Neural cell (in vitro differentiated cells): ENCODE data around the gene PLEKHB2. TPM values are rescaled to one million over a fixed set of nuclear protein-coding genes. Genes with fewer than 3 reads are reported as not detected.
"Not testable (repeated sequence)": the region's sequence is repeated elsewhere in the genome, so short reads cannot be mapped to it uniquely, and the experiment has no call there.

Experiments
- H2AFZ ChIP-seq: fragments of 200-600, 300-800 bp; sonication (generic), shearing (Covaris generic); 2 replicates; pipeline ENCODE4 v1.6.0; 2014; ENCODE audit warnings: low read depth, mild to moderate bottlenecking, antibody characterized with exemption, low read length, moderate library complexity
- H3F3A ChIP-seq: fragments of 200-600 bp; shearing (Covaris generic); 2 replicates; pipeline ENCODE4 v1.6.1; 2016; ENCODE audit warnings: mild to moderate bottlenecking, moderate library complexity, mixed read lengths, antibody characterized with exemption, low read length; ENCODE audit not compliant: insufficient read depth, poor library complexity, severe bottlenecking
- H3K27ac ChIP-seq: fragments of 200-600, 300-800 bp; sonication (generic), shearing (Covaris generic); 2 replicates; pipeline ENCODE4 v1.5.1; 2014; ENCODE audit warnings: mild to moderate bottlenecking, low read length, moderate library complexity
- H3K27me3 ChIP-seq: fragments of 300-800, 200-600 bp; sonication (generic), shearing (Covaris generic); 2 replicates; pipeline ENCODE4 v1.6.0; 2014; ENCODE audit warnings: mild to moderate bottlenecking, low read depth, low read length, moderate library complexity; ENCODE audit not compliant: insufficient read depth
- H3K36me3 ChIP-seq: fragments of 300-800, 200-600 bp; sonication (generic), shearing (Covaris generic); 2 replicates; pipeline ENCODE4 v1.5.1; 2014; ENCODE audit warnings: mild to moderate bottlenecking, antibody characterized with exemption, low read length, moderate library complexity; ENCODE audit not compliant: insufficient read depth
- H3K4me2 ChIP-seq: fragments of 300-800, 200-600 bp; sonication (generic), shearing (Covaris generic); 2 replicates; pipeline ENCODE4 v1.6.0; 2014; ENCODE audit warnings: mild to moderate bottlenecking, low read length
- H3K4me3 ChIP-seq: fragments of 300-800, 200-600 bp; sonication (generic), shearing (Covaris generic); 2 replicates; pipeline ENCODE4 v1.5.1; 2014; ENCODE audit warnings: mild to moderate bottlenecking, low read length, moderate library complexity
- H3K79me2 ChIP-seq: fragments of 200-600 bp; shearing (Covaris generic); replicated peaks from 2 replicates; pipeline ENCODE4 v1.6.0; 2014; ENCODE audit warnings: mild to moderate bottlenecking, low read length, moderate library complexity; ENCODE audit not compliant: insufficient read depth
- H3K9ac ChIP-seq: fragments of 300-800, 200-600 bp; sonication (generic), shearing (Covaris generic); 2 replicates; pipeline ENCODE4 v1.6.1; 2016; ENCODE audit warnings: mild to moderate bottlenecking, low read length, mixed read lengths
- H3K9me2 ChIP-seq: fragments of 200-600 bp; shearing (Covaris generic); 2 replicates; pipeline ENCODE4 v1.6.1; 2016; ENCODE audit warnings: mild to moderate bottlenecking, low read length, mixed read lengths; ENCODE audit not compliant: insufficient read depth
- H3K9me3 ChIP-seq: fragments of 200-600, 300-800 bp; sonication (generic), shearing (Covaris generic); 2 replicates; pipeline ENCODE4 v1.6.1; 2016; ENCODE audit warnings: mild to moderate bottlenecking, mixed run types, low read length, moderate library complexity, mixed read lengths
- H4K20me1 ChIP-seq: fragments of 200-600 bp; shearing (Covaris generic); 2 replicates; pipeline ENCODE4 v1.6.1; 2016; ENCODE audit warnings: mild to moderate bottlenecking, mixed run types; ENCODE audit not compliant: insufficient read depth
- EP300 ChIP-seq: fragments of 450-650 bp; conservative IDR thresholded peaks from 2 replicates; pipeline ENCODE4 v1.6.1; 2014; ENCODE audit warnings: antibody characterized with exemption, mild to moderate bottlenecking, moderate library complexity; ENCODE audit not compliant: poor library complexity, severe bottlenecking
- EZH2 ChIP-seq: fragments of 200-600, 300-800 bp; shearing (Covaris generic), sonication (generic); IDR thresholded peaks from 2 replicates; pipeline ENCODE4 v1.6.1; 2014; ENCODE audit warnings: antibody characterized with exemption, low read length, borderline replicate concordance, mild to moderate bottlenecking; ENCODE audit not compliant: insufficient read depth, poor library complexity, severe bottlenecking
- MXI1 ChIP-seq: fragments of 450-650 bp; conservative IDR thresholded peaks from 2 replicates; pipeline ENCODE4 v1.6.1; 2014; ENCODE audit warnings: antibody characterized with exemption, mild to moderate bottlenecking; ENCODE audit not compliant: poor library complexity, severe bottlenecking
- POLR2AphosphoS5 ChIP-seq: IDR thresholded peaks from 2 replicates; pipeline ENCODE4 v1.6.1; 2012
- RAD21 ChIP-seq: fragments of 450-650 bp; conservative IDR thresholded peaks from 2 replicates; pipeline ENCODE4 v1.6.1; 2014; ENCODE audit warnings: antibody characterized with exemption, mild to moderate bottlenecking, moderate library complexity
- SMC3 ChIP-seq: fragments of 450-650 bp; conservative IDR thresholded peaks from 2 replicates; pipeline ENCODE4 v1.6.1; 2014; ENCODE audit warnings: antibody characterized with exemption, mild to moderate bottlenecking, moderate library complexity; ENCODE audit not compliant: poor library complexity
- TAF1 ChIP-seq: IDR thresholded peaks from 2 replicates; pipeline ENCODE4 v1.6.1; 2012; ENCODE audit warnings: low read depth
- polyA plus RNA-seq: library from polyadenylated mRNA; depleted of rRNA; stranded (reverse); fragments of >200 nt; gene quantifications from 2 replicates; pipeline ENCODE4 v1.2.3, GENCODE V29; 2014
- TF ChIP-seq, protein P1 (sequence below): fragments of 450-650 bp; IDR thresholded peaks from 2 replicates; pipeline ENCODE4 v1.5.1; 2014; ENCODE audit warnings: antibody characterized with exemption, mild to moderate bottlenecking, moderate library complexity; ENCODE audit not compliant: poor library complexity, severe bottlenecking
- TF ChIP-seq, protein P2 (sequence below): IDR thresholded peaks from 2 replicates; pipeline ENCODE4 v1.6.1; 2012; ENCODE audit warnings: borderline replicate concordance

The PLEKHB2 gene
- polyA plus RNA-seq, 1 donor from 2014 or later = 85.0 TPM

DNA sequence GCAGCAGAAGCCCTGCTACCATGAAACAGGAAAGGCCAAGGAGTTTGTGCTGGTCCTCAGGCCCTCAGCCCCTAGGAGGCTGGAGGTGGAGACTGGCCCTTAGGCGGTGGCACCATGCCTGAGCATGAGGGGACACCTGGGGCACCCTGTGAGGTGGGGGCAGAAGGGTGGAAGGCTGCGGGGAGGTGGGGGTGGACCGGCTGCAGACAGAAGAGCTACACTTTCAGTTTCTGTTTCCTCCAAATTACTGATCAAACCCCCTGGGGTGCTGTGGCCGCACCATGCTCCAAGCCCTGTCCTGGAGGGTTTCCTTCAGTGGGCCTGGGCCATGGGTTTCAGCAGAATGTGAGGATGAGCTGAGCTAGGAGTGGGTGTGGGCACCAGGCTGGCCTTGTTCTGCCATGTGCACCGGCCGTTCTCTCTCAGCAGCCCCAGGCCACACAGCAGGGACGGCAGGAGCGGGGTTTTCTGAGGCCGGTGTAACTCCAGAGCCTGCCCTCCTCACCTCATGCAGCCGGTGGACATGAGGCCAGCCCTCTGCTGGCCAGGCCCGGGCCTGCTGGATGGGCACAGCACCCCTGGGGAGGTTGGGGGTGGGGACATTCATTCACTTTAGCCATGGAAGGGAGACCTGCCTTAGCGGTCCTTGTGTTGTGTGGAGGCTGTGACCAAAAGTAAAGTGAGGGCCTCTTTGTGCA is 51.5 kb downstream of the PLEKHB2 start:
- no peaks in the 10 kb centered on the region for H3K27me3 ChIP-seq
- H2AFZ ChIP-seq = no peak overlapping the region
- H3F3A ChIP-seq = no peaks in the 10 kb centered on the region
- no peak overlapping the region for H3K4me3 ChIP-seq
- no peak for TF ChIP-seq TAF1
- TF ChIP-seq MXI1 = no peak
- TF ChIP-seq, protein P1, sequence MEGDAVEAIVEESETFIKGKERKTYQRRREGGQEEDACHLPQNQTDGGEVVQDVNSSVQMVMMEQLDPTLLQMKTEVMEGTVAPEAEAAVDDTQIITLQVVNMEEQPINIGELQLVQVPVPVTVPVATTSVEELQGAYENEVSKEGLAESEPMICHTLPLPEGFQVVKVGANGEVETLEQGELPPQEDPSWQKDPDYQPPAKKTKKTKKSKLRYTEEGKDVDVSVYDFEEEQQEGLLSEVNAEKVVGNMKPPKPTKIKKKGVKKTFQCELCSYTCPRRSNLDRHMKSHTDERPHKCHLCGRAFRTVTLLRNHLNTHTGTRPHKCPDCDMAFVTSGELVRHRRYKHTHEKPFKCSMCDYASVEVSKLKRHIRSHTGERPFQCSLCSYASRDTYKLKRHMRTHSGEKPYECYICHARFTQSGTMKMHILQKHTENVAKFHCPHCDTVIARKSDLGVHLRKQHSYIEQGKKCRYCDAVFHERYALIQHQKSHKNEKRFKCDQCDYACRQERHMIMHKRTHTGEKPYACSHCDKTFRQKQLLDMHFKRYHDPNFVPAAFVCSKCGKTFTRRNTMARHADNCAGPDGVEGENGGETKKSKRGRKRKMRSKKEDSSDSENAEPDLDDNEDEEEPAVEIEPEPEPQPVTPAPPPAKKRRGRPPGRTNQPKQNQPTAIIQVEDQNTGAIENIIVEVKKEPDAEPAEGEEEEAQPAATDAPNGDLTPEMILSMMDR = no peak
- H3K36me3 ChIP-seq = no peaks in the 10 kb centered on the region
- H4K20me1 ChIP-seq = no peaks in the 10 kb centered on the region
- H3K4me2 ChIP-seq = no peak overlapping the region
- no peaks in the 10 kb centered on the region for H3K9me3 ChIP-seq
- H3K79me2 ChIP-seq = no peaks in the 10 kb centered on the region
- no peak overlapping the region for H3K27ac ChIP-seq
- H3K9ac ChIP-seq = no peak overlapping the region
- no peaks in the 10 kb centered on the region for H3K9me2 ChIP-seq

DNA sequence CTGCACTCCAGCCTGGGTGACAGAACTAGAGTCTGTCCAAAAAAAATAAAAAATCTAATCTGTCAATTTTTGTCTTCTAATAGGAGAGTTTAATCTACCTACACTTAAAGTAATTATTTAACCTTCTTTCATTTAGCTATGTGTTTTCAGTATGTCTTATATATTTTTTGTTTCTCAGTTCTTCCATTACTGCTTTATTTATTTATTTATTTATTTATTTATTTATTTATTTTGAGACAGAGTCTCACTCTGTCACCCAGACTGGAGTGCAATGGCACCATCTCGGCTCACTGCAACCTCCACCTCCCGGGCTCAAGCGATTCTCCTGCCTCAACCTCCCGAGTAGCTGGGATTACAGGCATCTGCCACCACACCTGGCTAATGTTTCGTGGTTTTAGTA is 60.4 kb downstream of the PLEKHB2 start:
- H3K27ac ChIP-seq, H4K20me1 ChIP-seq, H3K4me2 ChIP-seq, H2AFZ ChIP-seq, H3K27me3 ChIP-seq, H3K79me2 ChIP-seq, H3K9me3 ChIP-seq, H3K36me3 ChIP-seq, H3K4me3 ChIP-seq, H3F3A ChIP-seq, H3K9me2 ChIP-seq, H3K9ac ChIP-seq: not testable (repeated sequence)

DNA sequence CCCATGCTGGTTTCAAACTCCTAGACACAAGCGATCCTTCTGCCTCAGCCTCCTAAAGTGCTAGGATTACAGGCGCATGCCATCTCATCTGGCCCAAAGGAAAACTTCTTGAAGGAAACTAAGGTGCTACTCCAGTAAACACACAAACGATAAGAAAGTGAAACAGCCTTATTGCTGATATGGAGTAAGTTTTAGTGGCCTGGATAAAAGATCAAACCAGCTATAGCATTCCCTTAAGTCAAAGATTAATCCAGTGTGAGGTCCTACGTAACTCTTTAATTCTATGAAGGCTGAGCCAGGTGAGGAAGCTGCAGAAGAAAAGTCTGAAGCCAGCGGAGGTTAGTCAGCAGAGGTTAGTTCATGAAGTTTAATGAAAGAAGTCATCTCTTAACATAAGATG is 63.4 kb downstream of the PLEKHB2 start:
- Histone ChIP-seq H3K4me3 (no peak overlapping the region), H3K27ac (no peak overlapping the region), H3K9me3 (no peaks in the 10 kb centered on the region), H4K20me1 (no peaks in the 10 kb centered on the region), H3K27me3 (no peaks in the 10 kb centered on the region), H3K79me2 (no peaks in the 10 kb centered on the region), H3F3A (no peaks in the 10 kb centered on the region), H3K9me2 (no peaks in the 10 kb centered on the region), H3K4me2 (no peak overlapping the region), H3K9ac (no peak overlapping the region), H3K36me3 (no peaks in the 10 kb centered on the region), H2AFZ (no peak overlapping the region)
- no peak for TF ChIP-seq RAD21
- no peak for TF ChIP-seq SMC3
- TF ChIP-seq MXI1 = no peak
- no peak for TF ChIP-seq EP300
- TF ChIP-seq TAF1 = no peak
- TF ChIP-seq EZH2 = no peak
- TF ChIP-seq, protein P2, sequence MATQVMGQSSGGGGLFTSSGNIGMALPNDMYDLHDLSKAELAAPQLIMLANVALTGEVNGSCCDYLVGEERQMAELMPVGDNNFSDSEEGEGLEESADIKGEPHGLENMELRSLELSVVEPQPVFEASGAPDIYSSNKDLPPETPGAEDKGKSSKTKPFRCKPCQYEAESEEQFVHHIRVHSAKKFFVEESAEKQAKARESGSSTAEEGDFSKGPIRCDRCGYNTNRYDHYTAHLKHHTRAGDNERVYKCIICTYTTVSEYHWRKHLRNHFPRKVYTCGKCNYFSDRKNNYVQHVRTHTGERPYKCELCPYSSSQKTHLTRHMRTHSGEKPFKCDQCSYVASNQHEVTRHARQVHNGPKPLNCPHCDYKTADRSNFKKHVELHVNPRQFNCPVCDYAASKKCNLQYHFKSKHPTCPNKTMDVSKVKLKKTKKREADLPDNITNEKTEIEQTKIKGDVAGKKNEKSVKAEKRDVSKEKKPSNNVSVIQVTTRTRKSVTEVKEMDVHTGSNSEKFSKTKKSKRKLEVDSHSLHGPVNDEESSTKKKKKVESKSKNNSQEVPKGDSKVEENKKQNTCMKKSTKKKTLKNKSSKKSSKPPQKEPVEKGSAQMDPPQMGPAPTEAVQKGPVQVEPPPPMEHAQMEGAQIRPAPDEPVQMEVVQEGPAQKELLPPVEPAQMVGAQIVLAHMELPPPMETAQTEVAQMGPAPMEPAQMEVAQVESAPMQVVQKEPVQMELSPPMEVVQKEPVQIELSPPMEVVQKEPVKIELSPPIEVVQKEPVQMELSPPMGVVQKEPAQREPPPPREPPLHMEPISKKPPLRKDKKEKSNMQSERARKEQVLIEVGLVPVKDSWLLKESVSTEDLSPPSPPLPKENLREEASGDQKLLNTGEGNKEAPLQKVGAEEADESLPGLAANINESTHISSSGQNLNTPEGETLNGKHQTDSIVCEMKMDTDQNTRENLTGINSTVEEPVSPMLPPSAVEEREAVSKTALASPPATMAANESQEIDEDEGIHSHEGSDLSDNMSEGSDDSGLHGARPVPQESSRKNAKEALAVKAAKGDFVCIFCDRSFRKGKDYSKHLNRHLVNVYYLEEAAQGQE = no peak
- no peak for TF ChIP-seq POLR2AphosphoS5
- TF ChIP-seq, protein P1 = no peak

DNA sequence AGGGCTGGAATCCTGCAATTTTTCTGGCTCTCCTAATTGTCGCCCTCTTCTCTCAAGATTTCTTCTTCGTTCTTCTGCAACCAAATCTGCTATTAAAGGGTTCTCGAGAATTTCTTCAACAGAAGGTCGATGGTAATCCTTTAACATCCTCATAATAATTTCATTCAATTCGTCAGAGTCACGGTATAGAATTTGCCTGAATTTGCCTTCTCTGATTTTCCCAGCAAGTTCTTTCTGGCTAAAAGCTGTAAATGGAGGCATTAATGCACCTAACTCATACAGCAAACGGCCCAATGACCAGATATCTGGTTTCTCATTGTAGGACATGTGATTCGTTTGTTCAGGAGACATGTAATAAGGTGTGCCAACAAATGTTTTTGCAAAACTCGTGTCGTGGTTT is 72.9 kb downstream of the PLEKHB2 start:
- not testable (repeated sequence) for H3K9me2 ChIP-seq, H3K27me3 ChIP-seq, H3K36me3 ChIP-seq, H3K9me3 ChIP-seq, H4K20me1 ChIP-seq, H3K27ac ChIP-seq, H3K9ac ChIP-seq, H3F3A ChIP-seq, H3K4me3 ChIP-seq, H3K79me2 ChIP-seq, H3K4me2 ChIP-seq, H2AFZ ChIP-seq
